GM12878 (cell line): Measurements from ENCODE around the gene METTL4. TPM values are rescaled to one million over a fixed set of nuclear protein-coding genes. Genes with fewer than 3 reads are reported as not detected.

Experiments used
- ATAC-seq: fragments of 200-7000 bp; cut with Tn5 transposase; 3 replicates; pipeline ENCODE4 v1.9.1; 2020; ENCODE audit warnings: mild to moderate bottlenecking, moderate library complexity
- BruUV-seq: library from RNA; stranded (reverse); fragments of 400-500 nt; replicated peaks from 2 replicates; lab custom pipeline; 2021; lab: Mats Ljungman, UMichigan
- CTCF ChIA-PET: fragments of 300-600 bp; sonication (Branson Sonifier 250); formaldehyde crosslinking; extraction: SDS; loops from one replicate; lab custom pipeline; 2021; ENCODE audit warnings: inconsistent platforms; lab: Yijun Ruan, JAX
- POLR2A ChIA-PET: fragments of 350-600 bp; formaldehyde crosslinking; extraction: SDS; loops from one replicate; lab custom pipeline; 2021; ENCODE audit warnings: inconsistent platforms; lab: Charles Lee
- RAD21 ChIA-PET: fragments of 300-600 bp; sonication (Branson Sonifier 250); formaldehyde crosslinking; loops from one replicate; lab custom pipeline; 2023; ENCODE audit warnings: antibody characterized with exemption; ENCODE audit not compliant: unreplicated experiment; lab: Charles Lee
- SMC1A ChIA-PET: fragments of 300-600 bp; sonication (Branson Sonifier 250); formaldehyde crosslinking; loops from one replicate; lab custom pipeline; 2023; ENCODE audit not compliant: unreplicated experiment, uncharacterized antibody; lab: Charles Lee
- DNase-seq: peaks from one replicate; pipeline ENCODE4 v3.0.0-alpha.2; 2011; ENCODE audit warnings: low read depth, low spot score
- FAIRE-seq: peaks from 3 replicates; lab custom pipeline; 2011; peaks lifted over from hg19 to GRCh38; lab: Jason Lieb, UNC
- H2AFZ ChIP-seq: 2 replicates; pipeline ENCODE4 v1.6.0; 2011; ENCODE audit warnings: low read depth, low read length, control low read depth; ENCODE audit not compliant: control insufficient read depth
- H3K27ac ChIP-seq: 2 replicates; pipeline ENCODE4 v1.5.1; 2011; ENCODE audit warnings: control low read depth; ENCODE audit not compliant: control insufficient read depth, insufficient read depth
- H3K27me3 ChIP-seq, 2 experiments: replicated peaks in 1 of 2; 2 replicates each; pipeline versions ENCODE4 v1.6.0 to v1.6.1; 2011; ENCODE audit warnings: low read length in 1 of 2; ENCODE audit not compliant: control insufficient read depth in 2 of 2, insufficient read depth in 2 of 2
- H3K36me3 ChIP-seq, 2 experiments: 2 replicates each; pipeline ENCODE4 v1.5.1; 2011; ENCODE audit warnings: low read length in 1 of 2; ENCODE audit not compliant: control insufficient read depth in 2 of 2, insufficient read depth in 2 of 2
- H3K4me1 ChIP-seq: 2 replicates; pipeline ENCODE4 v1.6.1; 2011; ENCODE audit warnings: mild to moderate bottlenecking, low read length, moderate library complexity, mixed read lengths; ENCODE audit not compliant: control insufficient read depth, insufficient read depth
- H3K4me2 ChIP-seq: 2 replicates; pipeline ENCODE4 v1.6.0; 2011; ENCODE audit warnings: control low read depth; ENCODE audit not compliant: control insufficient read depth, insufficient read depth
- H3K4me3 ChIP-seq: fragments of 200-600 bp; sonication (generic); 2 replicates; pipeline ENCODE4 v1.5.1; 2016
- H3K79me2 ChIP-seq: 2 replicates; pipeline ENCODE4 v1.6.0; 2011; ENCODE audit warnings: low read length; ENCODE audit not compliant: control insufficient read depth, insufficient read depth
- H3K9ac ChIP-seq: 2 replicates; pipeline ENCODE4 v1.8.0; 2011; ENCODE audit warnings: low read length, control low read depth, mixed read lengths; ENCODE audit not compliant: control insufficient read depth, insufficient read depth
- H3K9me3 ChIP-seq: replicated peaks from 3 replicates; pipeline ENCODE4 v1.5.1; 2011; ENCODE audit warnings: mild to moderate bottlenecking, low read length; ENCODE audit not compliant: control insufficient read depth, insufficient read depth
- H4K20me1 ChIP-seq: 2 replicates; pipeline ENCODE4 v1.6.0; 2011; ENCODE audit not compliant: control insufficient read depth, insufficient read depth
- ATF3 ChIP-seq: IDR thresholded peaks from 2 replicates; pipeline ENCODE4 v1.6.1; 2011; ENCODE audit warnings: low read depth, mild to moderate bottlenecking, low read length, moderate library complexity, borderline replicate concordance; ENCODE audit errors: extremely low read depth
- CBFB ChIP-seq: IDR thresholded peaks from 2 replicates; pipeline ENCODE4 v1.6.1; 2016; ENCODE audit warnings: antibody characterized with exemption, low read depth
- CEBPZ ChIP-seq: fragments of 150-350 bp; IDR thresholded peaks from 2 replicates; pipeline ENCODE4 v1.6.1; 2016; ENCODE audit warnings: low read depth, low read length
- CHD1 ChIP-seq: IDR thresholded peaks from 2 replicates; pipeline ENCODE4 v1.6.1; 2012; ENCODE audit warnings: low read depth, low read length, improper control_type of control experiment
- DPF2 ChIP-seq: fragments of 450-650 bp; IDR thresholded peaks from 2 replicates; pipeline ENCODE4 v1.6.1; 2017; ENCODE audit warnings: mild to moderate bottlenecking
- IRF4 ChIP-seq: IDR thresholded peaks from 2 replicates; pipeline ENCODE4 v1.6.1; 2011; ENCODE audit warnings: low read depth, low read length
- IRF5 ChIP-seq: fragments of 450-650 bp; IDR thresholded peaks from 2 replicates; pipeline ENCODE4 v1.6.1; 2017; ENCODE audit warnings: borderline replicate concordance
- JUND ChIP-seq: IDR thresholded peaks from 2 replicates; pipeline ENCODE4 v1.6.1; 2012; ENCODE audit warnings: low read depth, mild to moderate bottlenecking, low read length, improper control_type of control experiment, moderate library complexity
- NR2F1 ChIP-seq: fragments of 450-650 bp; conservative IDR thresholded peaks from 2 replicates; pipeline ENCODE4 v1.6.1; 2017; ENCODE audit warnings: mild to moderate bottlenecking
- RBBP5 ChIP-seq: fragments of 200-600 bp; sonication (generic); conservative IDR thresholded peaks from 2 replicates; pipeline ENCODE4 v1.6.1; 2016
- SREBF2 ChIP-seq: IDR thresholded peaks from 2 replicates; pipeline ENCODE4 v1.6.1; 2012; ENCODE audit warnings: mild to moderate bottlenecking, low read length
- YBX1 ChIP-seq: fragments of 450-650 bp; IDR thresholded peaks from 2 replicates; pipeline ENCODE4 v1.6.1; 2016; ENCODE audit warnings: antibody characterized with exemption
- ZBED1 ChIP-seq: IDR thresholded peaks from 2 replicates; pipeline ENCODE4 v1.6.1; 2016; ENCODE audit warnings: borderline replicate concordance
- ZBTB40 ChIP-seq: fragments of 450-650 bp; IDR thresholded peaks from 2 replicates; pipeline ENCODE4 v1.6.1; 2016; ENCODE audit warnings: mild to moderate bottlenecking, moderate library complexity, borderline replicate concordance
- WGBS: methylation state at CpG from one replicate; pipeline ENCODE4 v1.1.6; 2016; ENCODE audit warnings: low lambda C conversion rate; ENCODE audit not compliant: insufficient replicate concordance, insufficient coverage; ENCODE audit errors: missing lambda C conversion rate; 5-methylcytosine and 5-hydroxymethylcytosine counted together
- in situ Hi-C: fragments of 300-500 bp; cut with MboI; formaldehyde crosslinking; loops from 9 replicates; pipeline ENCODE4 v1.14.3; 2018; ENCODE audit warnings: mixed read lengths
- intact Hi-C: fragments of 100-400 bp; cut with micrococcal nuclease; formaldehyde crosslinking; loops from one replicate; pipeline ENCODE4 v1.14.2; 2022; ENCODE audit not compliant: unreplicated experiment
- polyA plus RNA-seq, 11 experiments: library from polyadenylated mRNA; depleted of rRNA in 4 of 11; unstranded in 6 of 11; stranded (reverse) in 5 of 11; fragments of >200 nt; fragmentation: Nextera tagmentation in 4 of 11; fragmentation: Illumina TruSeq in 1 of 11; extraction: Ambion mirVana in 4 of 11; extraction: Trizol in 1 of 11; gene quantifications; 1 replicate in 1 of 11; 2 replicates in 10 of 11; pipeline versions ENCODE4 v1.2.1 to v1.2.3, GENCODE V29; 2011 to 2016; ENCODE audit warnings: inconsistent platforms in 2 of 11, missing spikeins in 2 of 11, low read depth in 1 of 11
- total RNA-seq, 4 experiments: library from RNA; depleted of rRNA in 3 of 4; stranded (reverse); fragments of >200 nt in 3 of 4; fragmentation: Illumina TruSeq in 1 of 4; extraction: Trizol in 1 of 4; gene quantifications; 2 replicates each; pipeline versions ENCODE4 v1.2.1 to v1.2.3, GENCODE V29; 2013 to 2021

METTL4 gene
- total and polyA plus RNA-seq, 10 of the 15 experiments (the other 5 are each of a cell fraction or from before 2014, with no cell fraction given), result 4.9 to 15.2 (median 12.3) TPM

- no peak for TF ChIP-seq ZBTB40
- TF ChIP-seq ZBED1, result no peak
- TF ChIP-seq IRF4, result no peak
Observed at GRCh38 chr18:2515171-2515787, 56.0 kb downstream of the METTL4 start (continued).

- POLR2A ChIA-PET, result no interaction called here
- TF ChIP-seq ATF3 (no peak), SREBF2 (no peak), YBX1 (no peak), IRF5 (no peak), CHD1 (no peak), CBFB (no peak), JUND (no peak), CEBPZ (no peak), NR2F1 (no peak), DPF2 (no peak), RBBP5 (no peak)
Observed at GRCh38 chr18:2513616-2514015, 57.7 kb downstream of the METTL4 start.

More at GRCh38 chr18:2513616-2514015, 57.7 kb downstream of the METTL4 start:
- RAD21 ChIA-PET, result interaction anchor here (0.6 kb wide), 1 partner anchor 220 kb away, joined by 5 read pairs; no protein-coding TSS in a partner anchor
- Histone ChIP-seq H3K9me3 (no peaks in the 10 kb centered on the region), H3K4me2 (no peak overlapping the region), H3K9ac (no peak overlapping the region), H2AFZ (no peak overlapping the region), H3K36me3 (no peaks in the 10 kb centered on the region), H3K27me3 (no peaks in the 10 kb centered on the region), H3K27ac (no peak overlapping the region), H4K20me1 (no peaks in the 10 kb centered on the region), H3K4me1 (no peaks in the 10 kb centered on the region), H3K4me3 (no peak overlapping the region), H3K79me2 (no peaks in the 10 kb centered on the region)
- in situ Hi-C loops (no loop called here), intact Hi-C loops (no loop called here)
- no peak for DNase-seq
- ATAC-seq, result no peak
- SMC1A ChIA-PET, result interaction anchor here (1.1 kb wide), 1 partner anchor 410 kb away, joined by 4 read pairs; no protein-coding TSS in a partner anchor
- CTCF ChIA-PET, result interaction anchor here (0.6 to 1.1 kb wide), 3 partner anchors 34 to 329 kb away, joined by 3 to 4 read pairs (median 3); no protein-coding TSS in a partner anchor
- FAIRE-seq, result no peak
- BruUV-seq, result no TSS peak
- 100% methylated on average over 1 of the region's 1 CpG for WGBS
